Hepatocyte (in vitro differentiated cells): ENCODE data around the gene TMEM47. TPM values are rescaled to one million over a fixed set of nuclear protein-coding genes. Genes with fewer than 3 reads are reported as not detected.

Experiments used
- DNase-seq: peaks from one replicate; pipeline ENCODE4 v3.0.0-alpha.2; 2016; ENCODE audit warnings: low spot score
- H2AFZ ChIP-seq: fragments of 200-600 bp; sonication (generic); 2 replicates; pipeline ENCODE4 v1.6.0; 2016; ENCODE audit warnings: antibody characterized with exemption, mild to moderate bottlenecking
- H3K27ac ChIP-seq: fragments of 200-600 bp; sonication (generic); 2 replicates; pipeline ENCODE4 v1.5.1; 2016; ENCODE audit warnings: mild to moderate bottlenecking
- H3K27me3 ChIP-seq: fragments of 200-600 bp; sonication (generic); 2 replicates; pipeline ENCODE4 v1.6.1; 2016
- H3K36me3 ChIP-seq: fragments of 200-600 bp; sonication (generic); replicated peaks from 2 replicates; pipeline ENCODE4 v1.5.1; 2016; ENCODE audit warnings: low read depth; ENCODE audit not compliant: insufficient read depth
- H3K4me1 ChIP-seq: fragments of 200-600 bp; sonication (generic); 2 replicates; pipeline ENCODE4 v1.5.1; 2016; ENCODE audit warnings: mild to moderate bottlenecking, moderate library complexity; ENCODE audit not compliant: insufficient read depth
- H3K4me2 ChIP-seq: fragments of 200-600 bp; sonication (generic); 2 replicates; pipeline ENCODE4 v1.6.0; 2016
- H3K4me3 ChIP-seq: fragments of 200-600 bp; sonication (generic); 2 replicates; pipeline ENCODE4 v1.5.1; 2016; ENCODE audit warnings: mild to moderate bottlenecking
- H3K79me2 ChIP-seq: fragments of 200-600 bp; sonication (generic); 2 replicates; pipeline ENCODE4 v1.6.0; 2017; ENCODE audit warnings: mild to moderate bottlenecking
- H3K9me2 ChIP-seq: fragments of 200-600 bp; sonication (generic); replicated peaks from 2 replicates; pipeline ENCODE4 v1.6.0; 2017; ENCODE audit warnings: mild to moderate bottlenecking; ENCODE audit not compliant: insufficient read depth
- H3K9me3 ChIP-seq: fragments of 200-600 bp; sonication (generic); 2 replicates; pipeline ENCODE4 v1.5.1; 2016; ENCODE audit warnings: low read depth, mild to moderate bottlenecking
- H4K20me1 ChIP-seq: fragments of 200-600 bp; sonication (generic); 2 replicates; pipeline ENCODE4 v1.6.0; 2016; ENCODE audit warnings: mild to moderate bottlenecking; ENCODE audit not compliant: insufficient read depth, poor library complexity, severe bottlenecking
- EZH2 ChIP-seq: fragments of 200-600 bp; sonication (generic); IDR thresholded peaks from 2 replicates; pipeline ENCODE4 v1.6.1; 2016; ENCODE audit warnings: antibody characterized with exemption, mild to moderate bottlenecking, borderline replicate concordance
- EZH2phosphoT487 ChIP-seq: fragments of 200-600 bp; sonication (generic); IDR thresholded peaks from one replicate; pipeline ENCODE4 v1.6.1; 2018; ENCODE audit warnings: antibody characterized with exemption, mild to moderate bottlenecking, low read depth, moderate library complexity; ENCODE audit not compliant: unreplicated experiment, severe bottlenecking
- WGBS: methylation state at CpG from one replicate; pipeline ENCODE4 v1.1.6; 2016; ENCODE audit warnings: low lambda C conversion rate; ENCODE audit errors: missing lambda C conversion rate; 5-methylcytosine and 5-hydroxymethylcytosine counted together
- polyA plus RNA-seq: library from polyadenylated mRNA; unstranded; fragments of >200 nt; fragmentation: Nextera tagmentation; extraction: Ambion mirVana; gene quantifications from 2 replicates; pipeline ENCODE4 v1.2.1, GENCODE V29; 2016
- total RNA-seq: library from RNA; depleted of rRNA; stranded (reverse); fragments of >200 nt; gene quantifications from 2 replicates; pipeline ENCODE4 v1.2.3, GENCODE V29; 2014
- TF ChIP-seq, protein P1 (sequence below): fragments of 200-600 bp; sonication (generic); IDR thresholded peaks from 2 replicates; pipeline ENCODE4 v1.5.1; 2016; ENCODE audit warnings: antibody characterized with exemption, mild to moderate bottlenecking; ENCODE audit not compliant: poor library complexity

Gene TMEM47
- total and polyA plus RNA-seq, 2 experiments from 2014 or later: 20.8 to 31.2 TPM

GRCh38 chrX:34658326-34658725, 1.2 kb upstream of the TMEM47 start:
- no peak overlapping the region for H3K4me3 ChIP-seq
- no peaks in the 10 kb centered on the region for H3K4me1 ChIP-seq
- no peak overlapping the region for H3K27ac ChIP-seq
- no peak for TF ChIP-seq EZH2phosphoT487
- TF ChIP-seq, protein P1, sequence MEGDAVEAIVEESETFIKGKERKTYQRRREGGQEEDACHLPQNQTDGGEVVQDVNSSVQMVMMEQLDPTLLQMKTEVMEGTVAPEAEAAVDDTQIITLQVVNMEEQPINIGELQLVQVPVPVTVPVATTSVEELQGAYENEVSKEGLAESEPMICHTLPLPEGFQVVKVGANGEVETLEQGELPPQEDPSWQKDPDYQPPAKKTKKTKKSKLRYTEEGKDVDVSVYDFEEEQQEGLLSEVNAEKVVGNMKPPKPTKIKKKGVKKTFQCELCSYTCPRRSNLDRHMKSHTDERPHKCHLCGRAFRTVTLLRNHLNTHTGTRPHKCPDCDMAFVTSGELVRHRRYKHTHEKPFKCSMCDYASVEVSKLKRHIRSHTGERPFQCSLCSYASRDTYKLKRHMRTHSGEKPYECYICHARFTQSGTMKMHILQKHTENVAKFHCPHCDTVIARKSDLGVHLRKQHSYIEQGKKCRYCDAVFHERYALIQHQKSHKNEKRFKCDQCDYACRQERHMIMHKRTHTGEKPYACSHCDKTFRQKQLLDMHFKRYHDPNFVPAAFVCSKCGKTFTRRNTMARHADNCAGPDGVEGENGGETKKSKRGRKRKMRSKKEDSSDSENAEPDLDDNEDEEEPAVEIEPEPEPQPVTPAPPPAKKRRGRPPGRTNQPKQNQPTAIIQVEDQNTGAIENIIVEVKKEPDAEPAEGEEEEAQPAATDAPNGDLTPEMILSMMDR: no peak
- TF ChIP-seq EZH2: no peak
- no peaks in the 10 kb centered on the region for H3K9me2 ChIP-seq
- no peaks in the 10 kb centered on the region for H4K20me1 ChIP-seq
- 90% methylated on average over 4 of the region's 4 CpGs for WGBS
- DNase-seq: no peak
- H3K36me3 ChIP-seq: no peaks in the 10 kb centered on the region
- H3K4me2 ChIP-seq: peak overlapping the region; percentile 87
- H2AFZ ChIP-seq: no peak overlapping the region
- H3K27me3 ChIP-seq: peaks cover 11% of the 10 kb centered on the region
- H3K79me2 ChIP-seq: peaks cover 4% of the 10 kb centered on the region
- no peaks in the 10 kb centered on the region for H3K9me3 ChIP-seq

DNA sequence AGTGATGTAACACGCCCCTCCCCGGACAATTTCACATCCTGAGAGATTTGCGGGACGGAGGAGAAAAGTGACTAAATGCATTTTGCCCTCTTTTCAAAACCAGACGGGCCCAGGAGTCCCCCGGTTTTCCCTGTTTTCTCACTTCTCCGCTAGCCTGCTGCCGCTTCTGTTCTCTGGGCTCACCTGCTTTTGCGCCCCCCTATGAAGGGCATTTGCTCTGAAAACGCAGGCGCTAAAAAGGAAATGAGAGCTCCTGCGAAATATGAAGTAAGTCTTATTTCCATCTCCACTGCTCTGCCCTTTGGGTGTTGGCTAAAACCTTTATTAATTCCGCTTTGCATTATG, 613 bp upstream of the TMEM47 start:
- Histone ChIP-seq H3K9me2 (no peaks in the 10 kb centered on the region), H3K4me2 (peak overlapping the region; percentile 87), H3K4me3 (peak overlapping the region; percentile 74), H3K27me3 (peaks cover 11% of the 10 kb centered on the region), H3K27ac (peak overlapping the region; percentile 47), H3K9me3 (no peaks in the 10 kb centered on the region), H3K36me3 (no peaks in the 10 kb centered on the region), H2AFZ (peak overlapping the region; percentile 87), H4K20me1 (no peaks in the 10 kb centered on the region), H3K79me2 (peaks cover 10% of the 10 kb centered on the region), H3K4me1 (no peaks in the 10 kb centered on the region)
- 5% methylated on average over 13 of the region's 13 CpGs for WGBS
- no peak for DNase-seq
- no peak for TF ChIP-seq EZH2phosphoT487
- TF ChIP-seq, protein P1: no peak
- no peak for TF ChIP-seq EZH2

DNA sequence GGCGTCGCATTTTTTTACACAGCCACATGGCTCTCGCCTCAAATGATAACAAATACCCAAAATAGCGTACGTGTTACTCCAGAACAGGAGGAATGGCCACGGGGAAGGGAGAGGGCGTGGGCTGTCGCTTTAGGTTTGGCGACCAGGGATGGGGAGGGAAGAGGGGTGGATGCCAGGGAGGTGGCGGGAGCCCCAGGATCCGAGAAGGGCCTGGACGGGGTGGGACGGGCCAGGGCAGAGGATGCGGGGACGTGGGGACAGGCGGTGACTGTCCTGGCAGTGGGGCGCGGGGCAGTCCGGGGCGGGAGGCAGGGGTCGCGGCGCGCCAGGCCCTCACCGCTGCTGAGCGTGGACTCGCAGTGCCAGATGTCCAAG, 631 bp downstream of the TMEM47 start:
- Histone ChIP-seq H3K27me3 (peaks cover 11% of the 10 kb centered on the region), H3K4me1 (no peaks in the 10 kb centered on the region), H3K27ac (peak overlapping the region; percentile 49), H4K20me1 (no peaks in the 10 kb centered on the region), H3K9me3 (no peaks in the 10 kb centered on the region), H2AFZ (peak overlapping the region; percentile 89), H3K9me2 (no peaks in the 10 kb centered on the region), H3K36me3 (no peaks in the 10 kb centered on the region), H3K79me2 (peaks cover 23% of the 10 kb centered on the region), H3K4me2 (peak overlapping the region; percentile 87), H3K4me3 (peak overlapping the region; percentile 74)
- TF ChIP-seq EZH2phosphoT487: no peak
- TF ChIP-seq, protein P1: no peak
- no peak for TF ChIP-seq EZH2
- 1% methylated on average over 9 of the region's 27 CpGs for WGBS
- peak; percentile 19 for DNase-seq
